HepG2 (cell line): ENCODE data around the gene VPS9D1. TPM values are rescaled to one million over a fixed set of nuclear protein-coding genes. Genes with fewer than 3 reads are reported as not detected.

Source experiments
- KDM2A ChIP-seq: sonication (generic); formaldehyde crosslinking; IDR thresholded peaks from 2 replicates; pipeline ENCODE4 v1.4.0; 2020; ENCODE audit warnings: low read depth, missing genetic modification reagents, borderline replicate concordance
- MAFK ChIP-seq, 2 experiments: IDR thresholded peaks in 1 of 2; conservative IDR thresholded peaks in 1 of 2; 2 replicates each; pipeline ENCODE4 v1.6.1; 2011; ENCODE audit warnings: improper control_type of control experiment in 2 of 2, low read length in 2 of 2
- MXD4 ChIP-seq: IDR thresholded peaks from 2 replicates; pipeline ENCODE4 v1.6.1; 2016; ENCODE audit warnings: mild to moderate bottlenecking, missing biosample characterization, missing genetic modification reagents
- NCOA1 ChIP-seq: sonication (generic); formaldehyde crosslinking; IDR thresholded peaks from 2 replicates; pipeline ENCODE4 v1.9.0; 2021; ENCODE audit warnings: missing genetic modification reagents
- POGK ChIP-seq: sonication (generic); formaldehyde crosslinking; conservative IDR thresholded peaks from 2 replicates; pipeline ENCODE4 v1.8.0; 2022; ENCODE audit warnings: mild to moderate bottlenecking, moderate library complexity, missing genetic modification reagents
- RFX5 ChIP-seq: IDR thresholded peaks from 2 replicates; pipeline ENCODE4 v1.6.1; 2011; ENCODE audit warnings: low read depth, low read length, improper control_type of control experiment
- SP4 ChIP-seq: sonication (generic); formaldehyde crosslinking; IDR thresholded peaks from 2 replicates; pipeline ENCODE4 v1.8.1; 2023; ENCODE audit warnings: mild to moderate bottlenecking, missing genetic modification reagents
- SRY ChIP-seq: sonication (generic); formaldehyde crosslinking; IDR thresholded peaks from 2 replicates; pipeline ENCODE4 v1.8.0; 2022; ENCODE audit warnings: mild to moderate bottlenecking, missing genetic modification reagents
- YY1 ChIP-seq: IDR thresholded peaks from 2 replicates; pipeline ENCODE4 v1.6.1; 2011; ENCODE audit warnings: low read length, low read depth, moderate library complexity, mild to moderate bottlenecking; ENCODE audit not compliant: insufficient read depth, insufficient replicate concordance
- ZFP36L2 ChIP-seq: sonication (generic); formaldehyde crosslinking; IDR thresholded peaks from 2 replicates; pipeline ENCODE4 v1.4.0; 2020; ENCODE audit warnings: missing genetic modification reagents
- ZNF446 ChIP-seq: sonication (generic); formaldehyde crosslinking; IDR thresholded peaks from 2 replicates; pipeline ENCODE4 v1.5.0; 2020; ENCODE audit warnings: mild to moderate bottlenecking, missing genetic modification reagents
- ZNF460 ChIP-seq: sonication (generic); formaldehyde crosslinking; IDR thresholded peaks from 2 replicates; pipeline ENCODE4 v1.5.1; 2020; ENCODE audit warnings: missing genetic modification reagents, mild to moderate bottlenecking, borderline replicate concordance
- ZNF510 ChIP-seq: sonication (generic); formaldehyde crosslinking; IDR thresholded peaks from 2 replicates; pipeline ENCODE4 v1.4.0; 2020; ENCODE audit warnings: low read depth, mild to moderate bottlenecking, missing genetic modification reagents
- ZNF670 ChIP-seq: sonication (generic); formaldehyde crosslinking; IDR thresholded peaks from 2 replicates; pipeline ENCODE4 v1.8.0; 2022; ENCODE audit warnings: mild to moderate bottlenecking, missing genetic modification reagents, borderline replicate concordance
- polyA plus RNA-seq, 8 experiments: library from polyadenylated mRNA; depleted of rRNA in 3 of 8; stranded (reverse) in 7 of 8; unstranded in 1 of 8; fragments of >200 nt; fragmentation: Illumina TruSeq in 4 of 8; extraction: Trizol in 4 of 8; gene quantifications; 2 replicates each; pipeline versions ENCODE4 v1.2.1 to v1.2.3, GENCODE V29; 2011 to 2016; ENCODE audit warnings: low read depth in 4 of 8, missing spikeins in 1 of 8, mixed read lengths in 1 of 8; ENCODE audit not compliant: insufficient read depth in 1 of 8
- total RNA-seq, 5 experiments: library from RNA; depleted of rRNA; stranded (reverse); fragments of >200 nt; fragmentation: Illumina TruSeq; extraction: Trizol; gene quantifications; 2 replicates each; pipeline ENCODE4 v1.2.3, GENCODE V29; 2016; ENCODE audit warnings: low read depth in 1 of 5
- TF ChIP-seq, protein P1 (sequence below): sonication (generic); formaldehyde crosslinking; IDR thresholded peaks from 2 replicates; pipeline ENCODE4 v1.5.0; 2020; ENCODE audit warnings: mild to moderate bottlenecking, missing genetic modification reagents, moderate library complexity
- TF ChIP-seq, protein P2 (sequence below): sonication (generic); formaldehyde crosslinking; IDR thresholded peaks from 2 replicates; pipeline ENCODE4 v1.5.1; 2020; ENCODE audit warnings: missing genetic modification reagents, mild to moderate bottlenecking, borderline replicate concordance
- TF ChIP-seq, protein P3 (sequence below): sonication (generic); formaldehyde crosslinking; conservative IDR thresholded peaks from 2 replicates; pipeline ENCODE4 v1.4.0; 2020; ENCODE audit warnings: mild to moderate bottlenecking, missing genetic modification reagents, moderate library complexity
- TF ChIP-seq, protein P4 (sequence below): sonication (generic); formaldehyde crosslinking; IDR thresholded peaks from 2 replicates; pipeline ENCODE4 v1.5.1; 2020; ENCODE audit warnings: mild to moderate bottlenecking, missing genetic modification reagents, moderate library complexity

Gene VPS9D1
- total and polyA plus RNA-seq, 2 of the 13 experiments (the other 11 are each of a cell fraction or from before 2014, with no cell fraction given), result 10.1 to 13.2 TPM

DNA sequence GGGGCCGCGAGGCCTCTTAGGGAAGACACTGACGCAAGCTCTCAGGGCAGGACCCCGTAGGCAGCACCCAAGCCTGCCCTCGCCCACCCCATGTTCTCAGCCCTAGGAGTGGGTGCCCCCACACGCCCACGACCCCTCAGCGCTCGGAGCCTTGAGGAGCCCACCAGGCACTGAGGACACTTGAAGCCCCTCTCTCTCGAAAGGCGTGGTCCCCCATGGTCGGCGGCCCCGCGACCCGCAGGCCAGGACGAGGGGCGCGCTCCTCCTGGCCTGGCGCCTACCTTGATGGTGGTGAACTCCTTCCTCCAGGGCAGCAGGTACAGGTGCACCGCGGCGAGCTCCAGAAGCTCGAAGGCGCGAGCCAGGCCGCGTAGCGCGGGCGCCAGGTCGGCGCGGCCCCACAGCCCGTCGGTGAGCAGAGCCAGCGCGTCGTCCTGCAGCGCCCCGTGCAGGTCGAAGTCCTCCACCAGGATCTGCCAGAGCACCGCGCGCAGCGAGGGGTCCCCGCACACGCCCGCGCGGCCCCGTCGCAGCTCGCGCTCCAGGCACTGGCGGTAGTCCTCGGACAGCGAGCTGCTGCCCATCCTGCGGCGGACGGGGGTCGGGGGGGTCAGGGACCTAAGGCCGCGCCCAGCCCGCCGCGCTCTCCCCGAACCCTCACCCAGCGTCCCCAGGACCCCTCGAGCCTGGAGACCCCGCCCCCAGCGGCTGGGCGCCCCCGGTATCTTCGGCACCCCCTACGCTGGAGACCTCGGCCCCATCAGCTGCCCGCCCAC lies 19.9 kb downstream of the VPS9D1 start (continued):
- TF ChIP-seq, protein P1, sequence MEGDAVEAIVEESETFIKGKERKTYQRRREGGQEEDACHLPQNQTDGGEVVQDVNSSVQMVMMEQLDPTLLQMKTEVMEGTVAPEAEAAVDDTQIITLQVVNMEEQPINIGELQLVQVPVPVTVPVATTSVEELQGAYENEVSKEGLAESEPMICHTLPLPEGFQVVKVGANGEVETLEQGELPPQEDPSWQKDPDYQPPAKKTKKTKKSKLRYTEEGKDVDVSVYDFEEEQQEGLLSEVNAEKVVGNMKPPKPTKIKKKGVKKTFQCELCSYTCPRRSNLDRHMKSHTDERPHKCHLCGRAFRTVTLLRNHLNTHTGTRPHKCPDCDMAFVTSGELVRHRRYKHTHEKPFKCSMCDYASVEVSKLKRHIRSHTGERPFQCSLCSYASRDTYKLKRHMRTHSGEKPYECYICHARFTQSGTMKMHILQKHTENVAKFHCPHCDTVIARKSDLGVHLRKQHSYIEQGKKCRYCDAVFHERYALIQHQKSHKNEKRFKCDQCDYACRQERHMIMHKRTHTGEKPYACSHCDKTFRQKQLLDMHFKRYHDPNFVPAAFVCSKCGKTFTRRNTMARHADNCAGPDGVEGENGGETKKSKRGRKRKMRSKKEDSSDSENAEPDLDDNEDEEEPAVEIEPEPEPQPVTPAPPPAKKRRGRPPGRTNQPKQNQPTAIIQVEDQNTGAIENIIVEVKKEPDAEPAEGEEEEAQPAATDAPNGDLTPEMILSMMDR (CRISPR knock-in tag), result peak; percentile 75
- no peak for TF ChIP-seq ZNF460 (CRISPR knock-in tag)
- TF ChIP-seq, protein P2, sequence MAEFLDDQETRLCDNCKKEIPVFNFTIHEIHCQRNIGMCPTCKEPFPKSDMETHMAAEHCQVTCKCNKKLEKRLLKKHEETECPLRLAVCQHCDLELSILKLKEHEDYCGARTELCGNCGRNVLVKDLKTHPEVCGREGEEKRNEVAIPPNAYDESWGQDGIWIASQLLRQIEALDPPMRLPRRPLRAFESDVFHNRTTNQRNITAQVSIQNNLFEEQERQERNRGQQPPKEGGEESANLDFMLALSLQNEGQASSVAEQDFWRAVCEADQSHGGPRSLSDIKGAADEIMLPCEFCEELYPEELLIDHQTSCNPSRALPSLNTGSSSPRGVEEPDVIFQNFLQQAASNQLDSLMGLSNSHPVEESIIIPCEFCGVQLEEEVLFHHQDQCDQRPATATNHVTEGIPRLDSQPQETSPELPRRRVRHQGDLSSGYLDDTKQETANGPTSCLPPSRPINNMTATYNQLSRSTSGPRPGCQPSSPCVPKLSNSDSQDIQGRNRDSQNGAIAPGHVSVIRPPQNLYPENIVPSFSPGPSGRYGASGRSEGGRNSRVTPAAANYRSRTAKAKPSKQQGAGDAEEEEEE (CRISPR knock-in tag), result no peak
- TF ChIP-seq SP4 (CRISPR knock-in tag), result no peak
- no peak for TF ChIP-seq ZFP36L2 (CRISPR knock-in tag)
- TF ChIP-seq, protein P3, sequence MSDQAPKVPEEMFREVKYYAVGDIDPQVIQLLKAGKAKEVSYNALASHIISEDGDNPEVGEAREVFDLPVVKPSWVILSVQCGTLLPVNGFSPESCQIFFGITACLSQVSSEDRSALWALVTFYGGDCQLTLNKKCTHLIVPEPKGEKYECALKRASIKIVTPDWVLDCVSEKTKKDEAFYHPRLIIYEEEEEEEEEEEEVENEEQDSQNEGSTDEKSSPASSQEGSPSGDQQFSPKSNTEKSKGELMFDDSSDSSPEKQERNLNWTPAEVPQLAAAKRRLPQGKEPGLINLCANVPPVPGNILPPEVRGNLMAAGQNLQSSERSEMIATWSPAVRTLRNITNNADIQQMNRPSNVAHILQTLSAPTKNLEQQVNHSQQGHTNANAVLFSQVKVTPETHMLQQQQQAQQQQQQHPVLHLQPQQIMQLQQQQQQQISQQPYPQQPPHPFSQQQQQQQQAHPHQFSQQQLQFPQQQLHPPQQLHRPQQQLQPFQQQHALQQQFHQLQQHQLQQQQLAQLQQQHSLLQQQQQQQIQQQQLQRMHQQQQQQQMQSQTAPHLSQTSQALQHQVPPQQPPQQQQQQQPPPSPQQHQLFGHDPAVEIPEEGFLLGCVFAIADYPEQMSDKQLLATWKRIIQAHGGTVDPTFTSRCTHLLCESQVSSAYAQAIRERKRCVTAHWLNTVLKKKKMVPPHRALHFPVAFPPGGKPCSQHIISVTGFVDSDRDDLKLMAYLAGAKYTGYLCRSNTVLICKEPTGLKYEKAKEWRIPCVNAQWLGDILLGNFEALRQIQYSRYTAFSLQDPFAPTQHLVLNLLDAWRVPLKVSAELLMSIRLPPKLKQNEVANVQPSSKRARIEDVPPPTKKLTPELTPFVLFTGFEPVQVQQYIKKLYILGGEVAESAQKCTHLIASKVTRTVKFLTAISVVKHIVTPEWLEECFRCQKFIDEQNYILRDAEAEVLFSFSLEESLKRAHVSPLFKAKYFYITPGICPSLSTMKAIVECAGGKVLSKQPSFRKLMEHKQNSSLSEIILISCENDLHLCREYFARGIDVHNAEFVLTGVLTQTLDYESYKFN (CRISPR knock-in tag), result 0 out of 2 replicates have a peak, but pooled peaks have one; percentile 4
- peak; percentile 86; the same call in 1 of the 2 replicates for TF ChIP-seq ZNF670 (CRISPR knock-in tag)
- TF ChIP-seq, protein P4, sequence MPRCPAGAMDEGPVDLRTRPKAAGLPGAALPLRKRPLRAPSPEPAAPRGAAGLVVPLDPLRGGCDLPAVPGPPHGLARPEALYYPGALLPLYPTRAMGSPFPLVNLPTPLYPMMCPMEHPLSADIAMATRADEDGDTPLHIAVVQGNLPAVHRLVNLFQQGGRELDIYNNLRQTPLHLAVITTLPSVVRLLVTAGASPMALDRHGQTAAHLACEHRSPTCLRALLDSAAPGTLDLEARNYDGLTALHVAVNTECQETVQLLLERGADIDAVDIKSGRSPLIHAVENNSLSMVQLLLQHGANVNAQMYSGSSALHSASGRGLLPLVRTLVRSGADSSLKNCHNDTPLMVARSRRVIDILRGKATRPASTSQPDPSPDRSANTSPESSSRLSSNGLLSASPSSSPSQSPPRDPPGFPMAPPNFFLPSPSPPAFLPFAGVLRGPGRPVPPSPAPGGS (CRISPR knock-in tag), result peak; percentile 61; the same call in 1 of the 2 replicates
- TF ChIP-seq KDM2A (CRISPR knock-in tag), result peak; percentile 72
- no peak for TF ChIP-seq MAFK (conservative IDR thresholded peaks at IDR 0.05 in 1 of 2, IDR thresholded peaks at IDR 0.05 in 1 of 2; ENCODE audit: low read length in 2 of 2)
- peak; percentile 79; the same call in 1 of the 2 replicates for TF ChIP-seq MXD4 (CRISPR knock-in tag)
- no peak for TF ChIP-seq NCOA1
- TF ChIP-seq ZNF510, result no peak
- peak; percentile 90 for TF ChIP-seq POGK
- TF ChIP-seq YY1, result peak; percentile 22
- no peak for TF ChIP-seq RFX5
- TF ChIP-seq ZNF446, result no peak
- peak; percentile 33; the same call in 1 of the 2 replicates for TF ChIP-seq SRY (CRISPR knock-in tag)
